ENCODE data around the gene FBXO33.
"Not testable (repeated sequence)": the region's sequence is repeated elsewhere in the genome, so short reads cannot be mapped to it uniquely, and the experiment has no call there.

The FBXO33 gene

GRCh38 chr14:39360316-39360715 lies 71.9 kb downstream of the FBXO33 start:
- no peak overlapping the region for H3K4me3 ChIP-seq (ENCODE audit: low read depth, low read length)

DNA sequence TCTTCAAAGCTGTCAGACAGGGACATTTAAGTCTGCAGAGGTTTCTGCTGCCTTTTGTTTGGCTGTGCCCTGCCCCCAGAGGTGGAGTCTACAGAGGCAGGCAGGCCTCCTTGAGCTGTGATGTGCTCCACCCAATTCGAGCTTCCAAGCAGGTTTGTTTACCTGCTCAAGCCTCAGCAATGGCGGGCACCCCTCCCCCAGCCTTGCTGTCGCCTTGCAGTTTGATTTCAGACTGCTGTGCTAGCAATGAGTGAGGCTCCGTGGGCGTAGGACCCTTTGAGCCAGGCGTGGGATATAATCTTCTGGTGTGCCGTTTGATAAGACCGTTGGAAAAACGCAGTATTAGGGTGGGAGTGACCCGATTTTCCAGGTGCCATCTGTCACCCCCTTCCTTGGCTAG lies 73.2 kb downstream of the FBXO33 start:
- H3K36me3 ChIP-seq (replicated peaks); H3K27ac ChIP-seq; H3K4me3 ChIP-seq (ENCODE audit: low read depth, low read length); DNase-seq; H3K27me3 ChIP-seq (replicated peaks); in situ Hi-C loops (cut with HindIII; ENCODE audit: low pct_ligation_motif_present, low sequenced_read_pairs): not testable (repeated sequence)

More at GRCh38 chr14:39360316-39360715, 71.9 kb downstream of the FBXO33 start:
- in situ Hi-C loops (cut with HindIII; ENCODE audit: low pct_ligation_motif_present, low sequenced_read_pairs): no loop called here
- Histone ChIP-seq H3K36me3 (replicated peaks) (no peaks in the 10 kb centered on the region), H3K27me3 (replicated peaks) (no peaks in the 10 kb centered on the region), H3K27ac (no peak overlapping the region)
- DNase-seq: no peak
- no peak for TF ChIP-seq CTCF (IDR thresholded peaks at IDR 0.05; ENCODE audit: low read depth, low read length, missing control alignments)

- no peak for TF ChIP-seq CTCF (IDR thresholded peaks at IDR 0.05; ENCODE audit: low read depth, low read length, missing control alignments)
- H3K4me3 ChIP-seq (ENCODE audit: low read depth, low read length): no peak overlapping the region
- no peak for DNase-seq
- peaks cover 2% of the 10 kb centered on the region for H3K36me3 ChIP-seq (replicated peaks)
- no peak overlapping the region for H3K27ac ChIP-seq
- in situ Hi-C loops (cut with HindIII; ENCODE audit: low pct_ligation_motif_present, low sequenced_read_pairs): no loop called here
- H3K27me3 ChIP-seq (replicated peaks): no peaks in the 10 kb centered on the region
These were observed 80.5 kb downstream of the FBXO33 start for GRCh38 chr14:39351708-39352107.

DNA sequence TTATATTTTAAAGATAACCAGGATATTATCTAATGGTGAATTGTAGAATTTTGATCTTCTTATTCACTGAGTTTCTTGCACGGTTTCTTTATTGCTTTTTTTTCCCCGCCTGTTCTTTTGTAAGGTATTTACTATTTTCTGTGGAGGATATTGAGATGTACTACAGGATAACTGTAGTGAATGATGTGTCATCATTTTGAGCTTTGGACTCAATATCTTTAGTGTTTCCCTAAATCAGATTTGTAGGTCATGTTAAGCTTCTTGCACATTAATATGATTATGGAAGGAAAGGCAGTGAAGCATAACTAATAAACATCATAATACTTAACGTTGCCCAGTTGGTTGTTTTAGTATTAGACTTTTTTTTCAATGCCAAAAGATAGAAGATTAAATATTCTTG lies 81.4 kb downstream of the FBXO33 start:
- no peak overlapping the region for H3K4me3 ChIP-seq (ENCODE audit: low read depth, low read length)
- no peaks in the 10 kb centered on the region for H3K27me3 ChIP-seq (replicated peaks)
- in situ Hi-C loops (cut with HindIII; ENCODE audit: low pct_ligation_motif_present, low sequenced_read_pairs): no loop called here
- no peak for DNase-seq
- TF ChIP-seq CTCF (IDR thresholded peaks at IDR 0.05; ENCODE audit: low read depth, low read length, missing control alignments): no peak
- H3K27ac ChIP-seq: no peak overlapping the region
- H3K36me3 ChIP-seq (replicated peaks): peaks cover 2% of the 10 kb centered on the region
